ENCODE data around the gene ZNF618. TPM values are rescaled to one million over a fixed set of nuclear protein-coding genes. Genes with fewer than 3 reads are reported as not detected.

The ZNF618 gene
- total RNA-seq, 1 experiment from 2014 or later = 22.0 TPM

- no peaks in the 10 kb centered on the region for H3K36me3 Mint-ChIP-seq
- ChIA-PET CTCF (interaction anchor here (0.6 to 4.6 kb wide), 3 partner anchors 13 to 217 kb away, joined by 3 to 29 read pairs (median 3); no protein-coding TSS in a partner anchor), POLR2A (no interaction called here)
- peaks cover 9% of the 10 kb centered on the region for H3K27me3 Mint-ChIP-seq (ENCODE audit: low read depth)
- H3K4me1 Mint-ChIP-seq = peaks cover 2% of the 10 kb centered on the region
- H3K27ac Mint-ChIP-seq = no peak overlapping the region
- no peak for ATAC-seq
- DNase-seq (ENCODE audit: low spot score) = no peak
- H3K4me3 Mint-ChIP-seq = no peak overlapping the region
- no peaks in the 10 kb centered on the region for H3K9me3 Mint-ChIP-seq
- TF ChIP-seq HMGA2 (CRISPR knock-in tag; IDR thresholded peaks at IDR 0.05) = no peak
- TF ChIP-seq RELA (CRISPR knock-in tag; IDR thresholded peaks at IDR 0.05; ENCODE audit: borderline replicate concordance) = 0 out of 2 replicates have a peak, but pooled peaks have one; percentile 38
These were observed 194.3 kb downstream of the ZNF618 start for GRCh38 chr9:114070188-114071103.

DNA sequence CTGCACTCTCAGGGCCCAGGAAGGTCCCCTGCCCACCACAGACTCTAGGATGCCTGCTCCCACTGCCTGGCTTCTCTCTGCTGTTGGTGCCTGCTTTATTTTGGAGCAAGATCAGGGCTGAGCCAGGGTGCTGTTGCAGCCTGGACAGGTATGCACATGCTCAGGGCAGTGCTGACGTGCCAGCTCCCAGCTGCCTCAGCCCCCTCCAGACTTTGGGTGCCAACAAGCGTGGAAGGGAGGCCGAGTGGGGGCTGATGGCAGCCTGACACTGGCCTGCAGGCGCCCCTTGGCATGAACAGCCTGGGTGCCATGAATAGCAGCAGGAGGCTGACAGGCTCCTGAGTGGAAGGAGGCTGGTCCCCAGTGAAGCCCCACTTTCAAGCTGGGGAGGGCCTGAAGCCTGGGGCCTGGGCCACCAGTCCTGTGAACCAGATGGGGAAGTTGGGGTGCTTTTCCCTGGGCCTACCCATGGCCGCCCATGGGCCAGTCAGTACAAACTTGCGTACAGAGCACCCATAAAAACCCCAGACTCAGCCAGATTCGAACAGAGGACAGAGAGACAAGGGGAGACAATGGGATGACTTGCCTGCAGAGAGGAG, 195.2 kb downstream of the ZNF618 start:
- H3K4me3 Mint-ChIP-seq = no peak overlapping the region
- ChIA-PET CTCF (interaction anchor here (4.6 kb wide), 1 partner anchor 12 kb away, joined by 29 read pairs; no protein-coding TSS in a partner anchor), POLR2A (no interaction called here)
- H3K27ac Mint-ChIP-seq = no peak overlapping the region
- ATAC-seq (no peak), DNase-seq (ENCODE audit: low spot score) (no peak)
- no peak for TF ChIP-seq FOXK1 (CRISPR knock-in tag; IDR thresholded peaks at IDR 0.05)
- TF ChIP-seq, protein P1, sequence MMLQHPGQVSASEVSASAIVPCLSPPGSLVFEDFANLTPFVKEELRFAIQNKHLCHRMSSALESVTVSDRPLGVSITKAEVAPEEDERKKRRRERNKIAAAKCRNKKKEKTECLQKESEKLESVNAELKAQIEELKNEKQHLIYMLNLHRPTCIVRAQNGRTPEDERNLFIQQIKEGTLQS (CRISPR knock-in tag; conservative IDR thresholded peaks at IDR 0.05) = no peak
- TF ChIP-seq USF2 (CRISPR knock-in tag; IDR thresholded peaks at IDR 0.05) = no peak
- no peak for TF ChIP-seq ZNF263 (CRISPR knock-in tag; IDR thresholded peaks at IDR 0.05; ENCODE audit: low read depth)
- TF ChIP-seq, protein P2, sequence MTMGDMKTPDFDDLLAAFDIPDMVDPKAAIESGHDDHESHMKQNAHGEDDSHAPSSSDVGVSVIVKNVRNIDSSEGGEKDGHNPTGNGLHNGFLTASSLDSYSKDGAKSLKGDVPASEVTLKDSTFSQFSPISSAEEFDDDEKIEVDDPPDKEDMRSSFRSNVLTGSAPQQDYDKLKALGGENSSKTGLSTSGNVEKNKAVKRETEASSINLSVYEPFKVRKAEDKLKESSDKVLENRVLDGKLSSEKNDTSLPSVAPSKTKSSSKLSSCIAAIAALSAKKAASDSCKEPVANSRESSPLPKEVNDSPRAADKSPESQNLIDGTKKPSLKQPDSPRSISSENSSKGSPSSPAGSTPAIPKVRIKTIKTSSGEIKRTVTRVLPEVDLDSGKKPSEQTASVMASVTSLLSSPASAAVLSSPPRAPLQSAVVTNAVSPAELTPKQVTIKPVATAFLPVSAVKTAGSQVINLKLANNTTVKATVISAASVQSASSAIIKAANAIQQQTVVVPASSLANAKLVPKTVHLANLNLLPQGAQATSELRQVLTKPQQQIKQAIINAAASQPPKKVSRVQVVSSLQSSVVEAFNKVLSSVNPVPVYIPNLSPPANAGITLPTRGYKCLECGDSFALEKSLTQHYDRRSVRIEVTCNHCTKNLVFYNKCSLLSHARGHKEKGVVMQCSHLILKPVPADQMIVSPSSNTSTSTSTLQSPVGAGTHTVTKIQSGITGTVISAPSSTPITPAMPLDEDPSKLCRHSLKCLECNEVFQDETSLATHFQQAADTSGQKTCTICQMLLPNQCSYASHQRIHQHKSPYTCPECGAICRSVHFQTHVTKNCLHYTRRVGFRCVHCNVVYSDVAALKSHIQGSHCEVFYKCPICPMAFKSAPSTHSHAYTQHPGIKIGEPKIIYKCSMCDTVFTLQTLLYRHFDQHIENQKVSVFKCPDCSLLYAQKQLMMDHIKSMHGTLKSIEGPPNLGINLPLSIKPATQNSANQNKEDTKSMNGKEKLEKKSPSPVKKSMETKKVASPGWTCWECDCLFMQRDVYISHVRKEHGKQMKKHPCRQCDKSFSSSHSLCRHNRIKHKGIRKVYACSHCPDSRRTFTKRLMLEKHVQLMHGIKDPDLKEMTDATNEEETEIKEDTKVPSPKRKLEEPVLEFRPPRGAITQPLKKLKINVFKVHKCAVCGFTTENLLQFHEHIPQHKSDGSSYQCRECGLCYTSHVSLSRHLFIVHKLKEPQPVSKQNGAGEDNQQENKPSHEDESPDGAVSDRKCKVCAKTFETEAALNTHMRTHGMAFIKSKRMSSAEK (CRISPR knock-in tag; IDR thresholded peaks at IDR 0.05; ENCODE audit: borderline replicate concordance) = no peak
- TF ChIP-seq, protein P3, sequence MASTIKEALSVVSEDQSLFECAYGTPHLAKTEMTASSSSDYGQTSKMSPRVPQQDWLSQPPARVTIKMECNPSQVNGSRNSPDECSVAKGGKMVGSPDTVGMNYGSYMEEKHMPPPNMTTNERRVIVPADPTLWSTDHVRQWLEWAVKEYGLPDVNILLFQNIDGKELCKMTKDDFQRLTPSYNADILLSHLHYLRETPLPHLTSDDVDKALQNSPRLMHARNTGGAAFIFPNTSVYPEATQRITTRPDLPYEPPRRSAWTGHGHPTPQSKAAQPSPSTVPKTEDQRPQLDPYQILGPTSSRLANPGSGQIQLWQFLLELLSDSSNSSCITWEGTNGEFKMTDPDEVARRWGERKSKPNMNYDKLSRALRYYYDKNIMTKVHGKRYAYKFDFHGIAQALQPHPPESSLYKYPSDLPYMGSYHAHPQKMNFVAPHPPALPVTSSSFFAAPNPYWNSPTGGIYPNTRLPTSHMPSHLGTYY (CRISPR knock-in tag; IDR thresholded peaks at IDR 0.05) = no peak
- no peak for TF ChIP-seq SP1 (CRISPR knock-in tag; conservative IDR thresholded peaks at IDR 0.05)
- no peak for TF ChIP-seq GABPB1 (CRISPR knock-in tag; IDR thresholded peaks at IDR 0.05)
- TF ChIP-seq MAX (CRISPR knock-in tag; IDR thresholded peaks at IDR 0.05) = no peak
- no peak for TF ChIP-seq JUN (CRISPR knock-in tag; IDR thresholded peaks at IDR 0.05)
- no peak for TF ChIP-seq PREB (CRISPR knock-in tag; IDR thresholded peaks at IDR 0.05; ENCODE audit: borderline replicate concordance)
- TF ChIP-seq ZNF219 (CRISPR knock-in tag; IDR thresholded peaks at IDR 0.05; ENCODE audit: borderline replicate concordance) = no peak
- TF ChIP-seq NFYB (CRISPR knock-in tag; conservative IDR thresholded peaks at IDR 0.05; ENCODE audit: low read depth) = no peak
- no peak for TF ChIP-seq ATF1 (CRISPR knock-in tag; IDR thresholded peaks at IDR 0.05)
- no peak for TF ChIP-seq TEAD1 (CRISPR knock-in tag; IDR thresholded peaks at IDR 0.05)
- TF ChIP-seq, protein P4, sequence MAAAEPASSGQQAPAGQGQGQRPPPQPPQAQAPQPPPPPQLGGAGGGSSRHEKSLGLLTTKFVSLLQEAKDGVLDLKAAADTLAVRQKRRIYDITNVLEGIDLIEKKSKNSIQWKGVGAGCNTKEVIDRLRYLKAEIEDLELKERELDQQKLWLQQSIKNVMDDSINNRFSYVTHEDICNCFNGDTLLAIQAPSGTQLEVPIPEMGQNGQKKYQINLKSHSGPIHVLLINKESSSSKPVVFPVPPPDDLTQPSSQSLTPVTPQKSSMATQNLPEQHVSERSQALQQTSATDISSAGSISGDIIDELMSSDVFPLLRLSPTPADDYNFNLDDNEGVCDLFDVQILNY (CRISPR knock-in tag; IDR thresholded peaks at IDR 0.05) = no peak
- peaks cover 18% of the 10 kb centered on the region for H3K27me3 Mint-ChIP-seq (ENCODE audit: low read depth)
- H3K4me1 Mint-ChIP-seq = peaks cover 9% of the 10 kb centered on the region
- no peaks in the 10 kb centered on the region for H3K36me3 Mint-ChIP-seq
- no peaks in the 10 kb centered on the region for H3K9me3 Mint-ChIP-seq
